Activated CD8-positive, alpha-beta T cell treated with anti-CD3 and anti-CD28 coated beads for 36 hours (primary cell): ENCODE data around the gene TUT1. TPM values are rescaled to one million over a fixed set of nuclear protein-coding genes. Genes with fewer than 3 reads are reported as not detected.
A peak's percentile ranks its signal among the peaks of the same experiment; 100 is the strongest.
"Not testable (repeated sequence)": the region's sequence is repeated elsewhere in the genome, so short reads cannot be mapped to it uniquely, and the experiment has no call there.

Experiments used
- ATAC-seq: fragments of 200-7000 bp; cut with Tn5 transposase; one replicate; pipeline ENCODE4 v1.10.0; 2021; ENCODE audit warnings: mild to moderate bottlenecking, moderate library complexity
- CTCF ChIA-PET: fragments of 350-600 bp; sonication (Branson Sonifier 250); formaldehyde crosslinking; loops from one replicate; lab custom pipeline; 2021; ENCODE audit warnings: antibody characterized with exemption; lab: Charles Lee
- POLR2A ChIA-PET: fragments of 350-600 bp; sonication (Branson Sonifier 250); formaldehyde crosslinking; loops from one replicate; lab custom pipeline; 2021; ENCODE audit warnings: antibody characterized with exemption; lab: Charles Lee
- DNase-seq: peaks from one replicate; pipeline ENCODE4 v3.0.0-alpha.2; 2020
- H3K27ac Mint-ChIP-seq: one replicate; pipeline ENCODE4 v1.8.0; 2021; ENCODE audit warnings: mild to moderate bottlenecking, mixed read lengths
- H3K27me3 Mint-ChIP-seq: one replicate; pipeline ENCODE4 v1.8.0; 2021; ENCODE audit warnings: mixed read lengths
- H3K36me3 Mint-ChIP-seq: one replicate; pipeline ENCODE4 v1.8.0; 2021; ENCODE audit warnings: low read depth, mixed read lengths
- H3K4me1 Mint-ChIP-seq: one replicate; pipeline ENCODE4 v1.8.0; 2021; ENCODE audit warnings: low read depth, mixed read lengths
- H3K4me3 Mint-ChIP-seq: one replicate; pipeline ENCODE4 v1.8.0; 2021; ENCODE audit warnings: mild to moderate bottlenecking, moderate library complexity, mixed read lengths
- H3K9me3 Mint-ChIP-seq: one replicate; pipeline ENCODE4 v1.8.0; 2021; ENCODE audit warnings: mixed read lengths
- intact Hi-C: fragments of 100-400 bp; cut with micrococcal nuclease; formaldehyde crosslinking; loops from one replicate; pipeline ENCODE4 v1.10.0; 2022
- total RNA-seq, 2 experiments: library from RNA; stranded (reverse); gene quantifications; one replicate each; pipeline ENCODE4 v1.2.3, GENCODE V29; 2021
- TF ChIP-seq, protein P1 (sequence below): fragments of 200-600 bp; IDR thresholded peaks from one replicate; pipeline ENCODE4 v1.8.0; 2022; ENCODE audit warnings: antibody characterized with exemption, mild to moderate bottlenecking

The TUT1 gene
- total RNA-seq, 2 experiments from 2014 or later, result 34.4 to 38.0 TPM

DNA sequence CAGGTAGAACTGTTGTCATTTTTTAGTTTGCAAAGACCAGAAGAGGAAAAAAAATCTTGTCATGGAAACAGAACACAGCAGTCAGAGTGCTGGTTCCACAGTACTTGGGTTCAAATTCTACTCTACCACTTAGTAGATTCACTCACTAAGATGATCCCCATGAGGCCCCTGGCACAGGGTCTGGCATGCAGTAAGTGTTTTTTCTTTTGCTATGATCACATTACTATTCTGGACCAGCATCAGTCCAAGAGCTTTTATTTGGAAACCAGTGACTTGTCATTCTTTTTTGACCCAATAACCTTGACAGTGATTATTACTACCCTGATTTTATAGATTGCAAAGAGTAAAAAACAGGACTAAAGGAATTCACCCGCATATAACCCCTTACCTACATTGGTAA is 21.7 kb downstream of the TUT1 start:
- Mint-ChIP-seq H3K36me3 (peaks cover 85% of the 10 kb centered on the region), H3K27me3 (no peaks in the 10 kb centered on the region), H3K9me3 (no peaks in the 10 kb centered on the region), H3K27ac (peak overlapping the region; percentile 59), H3K4me1 (peaks cover 62% of the 10 kb centered on the region), H3K4me3 (peak overlapping the region; percentile 1)
- ATAC-seq (no peak), DNase-seq (no peak)
- POLR2A ChIA-PET, result interaction anchor here (0.6 to 11.0 kb wide), 10 partner anchors 13 to 311 kb away, joined by 3 to 156 read pairs (median 4); partner anchors contain the start of genes AHNAK, MTA2, SLC3A2 and TUT1
- intact Hi-C loops, result no loop called here
- TF ChIP-seq, protein P1, sequence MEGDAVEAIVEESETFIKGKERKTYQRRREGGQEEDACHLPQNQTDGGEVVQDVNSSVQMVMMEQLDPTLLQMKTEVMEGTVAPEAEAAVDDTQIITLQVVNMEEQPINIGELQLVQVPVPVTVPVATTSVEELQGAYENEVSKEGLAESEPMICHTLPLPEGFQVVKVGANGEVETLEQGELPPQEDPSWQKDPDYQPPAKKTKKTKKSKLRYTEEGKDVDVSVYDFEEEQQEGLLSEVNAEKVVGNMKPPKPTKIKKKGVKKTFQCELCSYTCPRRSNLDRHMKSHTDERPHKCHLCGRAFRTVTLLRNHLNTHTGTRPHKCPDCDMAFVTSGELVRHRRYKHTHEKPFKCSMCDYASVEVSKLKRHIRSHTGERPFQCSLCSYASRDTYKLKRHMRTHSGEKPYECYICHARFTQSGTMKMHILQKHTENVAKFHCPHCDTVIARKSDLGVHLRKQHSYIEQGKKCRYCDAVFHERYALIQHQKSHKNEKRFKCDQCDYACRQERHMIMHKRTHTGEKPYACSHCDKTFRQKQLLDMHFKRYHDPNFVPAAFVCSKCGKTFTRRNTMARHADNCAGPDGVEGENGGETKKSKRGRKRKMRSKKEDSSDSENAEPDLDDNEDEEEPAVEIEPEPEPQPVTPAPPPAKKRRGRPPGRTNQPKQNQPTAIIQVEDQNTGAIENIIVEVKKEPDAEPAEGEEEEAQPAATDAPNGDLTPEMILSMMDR, result no peak
- CTCF ChIA-PET, result interaction anchor here (0.7 to 4.9 kb wide), 6 partner anchors 10 to 145 kb away, joined by 3 to 29 read pairs (median 6); partner anchors contain the start of gene TUT1

DNA sequence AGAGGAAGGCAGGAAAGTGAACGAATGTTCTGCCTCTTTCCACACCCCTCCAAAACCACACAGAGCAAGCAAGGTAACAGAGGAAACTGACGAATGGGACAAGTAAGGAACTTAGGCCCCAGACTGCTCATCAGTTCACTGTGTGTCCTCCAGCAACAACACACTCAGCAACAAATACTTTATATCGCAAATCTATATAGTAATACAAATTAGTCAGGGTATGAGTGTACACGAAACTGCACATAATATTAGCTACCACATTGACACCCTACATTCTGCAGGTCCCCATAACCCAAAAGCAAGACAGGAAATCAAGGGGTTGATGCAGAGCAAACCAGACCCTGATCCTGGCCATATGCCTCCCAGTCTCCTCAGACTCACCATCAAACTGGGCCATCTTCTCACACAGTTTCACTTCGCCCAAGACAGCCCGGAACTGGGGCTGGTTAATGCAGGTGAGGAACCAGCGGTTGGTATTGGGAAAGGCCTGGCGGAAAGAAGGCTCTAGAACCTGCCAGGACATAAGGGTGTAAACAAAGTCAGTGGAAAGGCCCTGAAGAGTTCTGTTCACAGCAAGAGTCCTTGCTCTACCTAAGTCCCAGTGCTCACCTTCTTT is 24.2 kb downstream of the TUT1 start:
- ChIA-PET CTCF (interaction anchor here (2.3 to 4.9 kb wide), 2 partner anchors 24 to 142 kb away, joined by 16 to 29 read pairs; no protein-coding TSS in a partner anchor), POLR2A (interaction anchor here (1.6 to 11.0 kb wide), 2 partner anchors 10 to 24 kb away, joined by 5 to 156 read pairs; partner anchors contain the start of gene TUT1)
- intact Hi-C loops, result no loop called here
- H3K4me1 Mint-ChIP-seq, result peaks cover 57% of the 10 kb centered on the region
- no peaks in the 10 kb centered on the region for H3K9me3 Mint-ChIP-seq
- DNase-seq, result no peak
- no peaks in the 10 kb centered on the region for H3K27me3 Mint-ChIP-seq
- peaks cover 71% of the 10 kb centered on the region for H3K36me3 Mint-ChIP-seq
- ATAC-seq, result peak; percentile 49
- H3K4me3 Mint-ChIP-seq, result no peak overlapping the region
- TF ChIP-seq, protein P1, result no peak
- H3K27ac Mint-ChIP-seq, result peak overlapping the region; percentile 61

DNA sequence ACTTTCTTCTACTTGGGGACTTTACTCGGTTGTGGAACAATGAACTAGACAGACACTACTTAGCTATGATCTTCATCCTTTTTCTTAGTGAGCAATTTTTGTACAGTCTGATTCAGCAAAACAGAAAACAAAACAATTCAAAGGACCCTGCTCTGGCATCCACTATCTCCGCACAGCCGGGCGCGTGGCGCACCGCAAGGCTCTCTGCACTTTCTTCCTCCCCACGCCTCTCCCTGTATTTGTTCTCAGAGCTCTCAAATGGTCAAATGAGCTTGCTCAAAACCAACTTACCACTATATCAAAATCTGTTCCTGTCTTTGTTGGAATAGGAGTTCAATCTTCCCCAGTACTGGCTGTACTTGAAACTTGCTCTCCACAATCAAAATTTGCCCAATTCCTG is 25.1 kb downstream of the TUT1 start:
- ATAC-seq, result no peak
- Mint-ChIP-seq H3K27ac (peak overlapping the region; percentile 68), H3K27me3 (no peaks in the 10 kb centered on the region), H3K9me3 (no peaks in the 10 kb centered on the region), H3K4me3 (no peak overlapping the region), H3K36me3 (peaks cover 67% of the 10 kb centered on the region), H3K4me1 (peaks cover 55% of the 10 kb centered on the region)
- TF ChIP-seq, protein P1, result no peak
- intact Hi-C loops, result no loop called here
- ChIA-PET CTCF (interaction anchor here (1.0 to 3.8 kb wide), 7 partner anchors 8 to 147 kb away, joined by 3 to 19 read pairs (median 4); partner anchors contain the start of genes SCGB1A1 and TUT1), POLR2A (interaction anchor here (0.8 to 11.0 kb wide), 6 partner anchors 8 to 167 kb away, joined by 3 to 156 read pairs (median 4); partner anchors contain the start of genes EEF1G and TUT1)
- DNase-seq, result no peak

DNA sequence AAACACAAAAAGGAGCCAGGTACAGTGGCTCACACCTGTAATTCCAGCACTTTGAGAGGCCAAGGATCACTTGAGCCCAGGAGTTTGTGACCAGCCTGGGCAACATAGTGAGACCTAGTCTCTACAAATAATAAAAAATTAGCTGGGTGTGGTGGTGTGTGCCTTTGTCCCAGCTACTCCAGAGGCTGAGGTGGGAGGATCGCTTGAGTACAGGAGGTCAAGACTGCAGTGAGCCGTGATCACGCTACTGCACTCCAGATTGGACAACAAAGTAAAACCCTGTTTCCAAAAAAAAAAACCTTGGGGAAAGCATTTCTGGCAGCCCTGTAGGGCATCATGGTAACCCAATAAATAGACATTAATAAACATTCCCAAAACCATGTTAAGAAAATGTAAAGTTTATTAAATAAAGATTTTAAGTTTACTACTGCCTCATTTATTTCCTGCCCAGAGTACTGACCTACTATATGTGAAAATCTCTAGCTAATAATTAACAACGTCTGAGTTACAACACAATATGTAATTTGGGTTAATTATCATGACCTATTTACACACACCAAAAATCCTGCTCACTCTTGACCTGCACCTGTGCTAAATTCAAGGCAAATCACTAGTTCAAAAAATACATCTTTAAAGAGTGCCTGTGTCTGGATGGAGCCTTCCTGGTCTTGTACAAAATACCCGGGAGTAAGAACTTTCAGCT is 26.1 kb downstream of the TUT1 start:
- TF ChIP-seq, protein P1, result no peak
- Mint-ChIP-seq H3K27ac (peak overlapping the region; percentile 47), H3K27me3 (no peaks in the 10 kb centered on the region), H3K36me3 (peaks cover 66% of the 10 kb centered on the region), H3K4me1 (peaks cover 57% of the 10 kb centered on the region), H3K9me3 (no peaks in the 10 kb centered on the region), H3K4me3 (no peak overlapping the region)
- intact Hi-C loops, result no loop called here
- ATAC-seq (no peak), DNase-seq (no peak)
- ChIA-PET CTCF (interaction anchor here (1.0 to 3.8 kb wide), 6 partner anchors 9 to 146 kb away, joined by 3 to 19 read pairs (median 4); partner anchors contain the start of genes SCGB1A1 and TUT1), POLR2A (interaction anchor here (0.6 to 11.0 kb wide), 7 partner anchors 9 to 166 kb away, joined by 3 to 156 read pairs (median 3); partner anchors contain the start of genes EEF1G and TUT1)

DNA sequence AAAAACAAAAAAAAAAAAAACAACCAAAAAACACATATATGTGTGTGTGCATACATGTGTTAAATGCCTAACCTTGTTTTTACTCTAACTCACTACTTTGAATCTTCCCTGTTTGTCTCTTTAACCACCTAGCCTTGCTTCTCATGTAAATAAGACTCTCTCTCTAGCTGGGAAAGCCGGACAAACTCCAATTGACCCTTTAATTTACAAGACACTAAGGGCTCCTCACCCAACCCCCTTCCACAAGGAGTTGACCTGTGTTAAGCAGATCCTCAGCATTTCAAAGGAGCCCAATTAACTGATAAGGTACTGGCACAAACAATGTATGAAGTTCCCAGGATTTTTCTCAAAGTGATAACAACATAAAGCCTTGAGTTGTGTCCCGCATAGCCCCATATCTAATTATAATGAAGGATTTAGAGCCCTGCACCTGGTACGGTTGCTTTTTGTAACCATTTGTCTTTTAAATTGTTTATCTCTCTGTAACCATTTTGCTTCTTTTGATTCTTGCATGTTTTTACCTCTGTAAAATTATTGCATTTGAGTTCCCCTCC is 29.6 kb downstream of the TUT1 start:
- Mint-ChIP-seq H3K36me3 (peaks cover 65% of the 10 kb centered on the region), H3K27ac (peak overlapping the region; percentile 71), H3K4me1 (peaks cover 62% of the 10 kb centered on the region)
- H3K4me3 Mint-ChIP-seq, intact Hi-C loops, ATAC-seq, DNase-seq, H3K9me3 Mint-ChIP-seq, H3K27me3 Mint-ChIP-seq: not testable (repeated sequence)
- POLR2A ChIA-PET, result interaction anchor here (14.2 kb wide), 1 partner anchor 8 kb away, joined by 156 read pairs; the partner anchor contains the start of gene EEF1G
- CTCF ChIA-PET, result interaction anchor here (1.0 to 5.4 kb wide), 7 partner anchors 8 to 167 kb away, joined by 3 to 80 read pairs (median 14); partner anchors contain the start of gene EEF1G
